ENCODE results near the gene RAD54L.
"Not testable (repeated sequence)": the region's sequence is repeated elsewhere in the genome, so short reads cannot be mapped to it uniquely, and the experiment has no call there.

The RAD54L gene

DNA sequence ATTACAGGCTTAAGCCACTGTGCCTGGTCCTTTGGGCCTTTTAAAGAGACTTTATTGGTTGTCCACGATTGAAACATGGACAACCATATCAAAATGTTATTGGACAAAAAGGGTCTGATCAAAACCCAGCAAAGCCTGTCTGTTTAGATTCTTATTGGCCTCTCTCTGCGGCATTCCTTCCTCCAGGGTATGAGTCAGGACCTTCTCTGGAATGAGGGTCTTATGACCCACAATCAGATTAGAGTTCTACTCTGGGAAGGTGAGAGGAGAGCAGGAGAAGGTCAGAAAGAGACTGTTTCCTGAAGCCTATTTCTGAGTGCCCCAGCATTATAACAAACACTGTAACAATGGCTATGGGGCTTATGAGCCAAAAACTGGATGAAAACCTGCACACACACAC is 36.5 kb upstream of the RAD54L start:
- FAIRE-seq (no peak), DNase-seq (ENCODE audit: insufficient read length, low spot score) (no peak)
- TF ChIP-seq SPI1 (IDR thresholded peaks at IDR 0.05; ENCODE audit: low read depth, low read length), result no peak

DNA sequence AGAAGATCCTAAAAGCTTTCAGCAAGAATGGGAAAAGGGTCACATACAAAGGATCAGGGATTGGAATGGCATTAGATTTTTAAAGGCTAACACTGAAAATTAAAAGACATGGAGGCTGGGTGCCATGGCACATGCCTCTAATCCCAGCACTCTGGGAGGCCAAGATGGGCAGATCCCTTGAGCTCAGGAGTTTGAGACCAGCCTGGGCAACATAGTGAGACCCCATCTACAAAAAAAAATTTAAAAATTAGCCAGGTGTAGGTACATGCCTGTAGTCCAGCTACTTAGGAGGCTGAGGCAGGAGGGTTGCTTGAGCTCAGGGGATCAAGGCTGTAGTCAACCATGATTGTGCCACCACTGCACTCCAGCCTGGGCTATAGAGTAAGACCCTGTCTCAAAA is 32.1 kb upstream of the RAD54L start:
- FAIRE-seq (no peak), DNase-seq (ENCODE audit: insufficient read length, low spot score) (no peak)
- TF ChIP-seq TAF1 (IDR thresholded peaks at IDR 0.05; ENCODE audit: low read depth, low read length), result no peak
- no peak for TF ChIP-seq POLR2AphosphoS5 (IDR thresholded peaks at IDR 0.05; ENCODE audit: low read depth, low read length)
- TF ChIP-seq SPI1 (IDR thresholded peaks at IDR 0.05; ENCODE audit: low read depth, low read length), result no peak
- no peak for TF ChIP-seq POLR2A (IDR thresholded peaks at IDR 0.05; ENCODE audit: low read depth, low read length)
- TF ChIP-seq PAX5 (IDR thresholded peaks at IDR 0.05; ENCODE audit: insufficient read depth, low read length, severe bottlenecking), result no peak
- TF ChIP-seq POU2F2 (IDR thresholded peaks at IDR 0.05; ENCODE audit: low read depth, low read length), result no peak

DNA sequence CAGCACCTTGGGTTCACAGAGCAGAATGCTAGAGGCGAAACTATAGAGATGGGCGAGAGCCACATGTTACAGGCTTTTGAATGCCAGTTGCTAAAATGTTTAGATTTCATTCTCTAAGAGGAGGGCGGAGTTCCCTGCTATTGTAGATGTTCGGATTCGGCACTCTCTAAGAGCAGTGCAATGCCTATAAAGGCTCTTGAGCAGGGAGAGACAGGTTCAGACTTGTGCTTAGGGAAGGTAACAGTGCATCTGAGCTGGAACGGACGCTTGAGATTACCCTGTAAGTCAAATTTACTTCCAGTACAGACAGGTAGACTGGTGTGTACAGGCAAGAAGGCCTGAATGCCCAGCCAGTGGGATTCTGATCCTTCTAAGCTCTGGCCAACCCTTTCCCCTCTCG is 29.1 kb upstream of the RAD54L start:
- FAIRE-seq (no peak), DNase-seq (ENCODE audit: insufficient read length, low spot score) (no peak)
- TF ChIP-seq SPI1 (IDR thresholded peaks at IDR 0.05; ENCODE audit: low read depth, low read length) (no peak), POU2F2 (IDR thresholded peaks at IDR 0.05; ENCODE audit: low read depth, low read length) (no peak), POLR2A (IDR thresholded peaks at IDR 0.05; ENCODE audit: low read depth, low read length) (no peak)

DNA sequence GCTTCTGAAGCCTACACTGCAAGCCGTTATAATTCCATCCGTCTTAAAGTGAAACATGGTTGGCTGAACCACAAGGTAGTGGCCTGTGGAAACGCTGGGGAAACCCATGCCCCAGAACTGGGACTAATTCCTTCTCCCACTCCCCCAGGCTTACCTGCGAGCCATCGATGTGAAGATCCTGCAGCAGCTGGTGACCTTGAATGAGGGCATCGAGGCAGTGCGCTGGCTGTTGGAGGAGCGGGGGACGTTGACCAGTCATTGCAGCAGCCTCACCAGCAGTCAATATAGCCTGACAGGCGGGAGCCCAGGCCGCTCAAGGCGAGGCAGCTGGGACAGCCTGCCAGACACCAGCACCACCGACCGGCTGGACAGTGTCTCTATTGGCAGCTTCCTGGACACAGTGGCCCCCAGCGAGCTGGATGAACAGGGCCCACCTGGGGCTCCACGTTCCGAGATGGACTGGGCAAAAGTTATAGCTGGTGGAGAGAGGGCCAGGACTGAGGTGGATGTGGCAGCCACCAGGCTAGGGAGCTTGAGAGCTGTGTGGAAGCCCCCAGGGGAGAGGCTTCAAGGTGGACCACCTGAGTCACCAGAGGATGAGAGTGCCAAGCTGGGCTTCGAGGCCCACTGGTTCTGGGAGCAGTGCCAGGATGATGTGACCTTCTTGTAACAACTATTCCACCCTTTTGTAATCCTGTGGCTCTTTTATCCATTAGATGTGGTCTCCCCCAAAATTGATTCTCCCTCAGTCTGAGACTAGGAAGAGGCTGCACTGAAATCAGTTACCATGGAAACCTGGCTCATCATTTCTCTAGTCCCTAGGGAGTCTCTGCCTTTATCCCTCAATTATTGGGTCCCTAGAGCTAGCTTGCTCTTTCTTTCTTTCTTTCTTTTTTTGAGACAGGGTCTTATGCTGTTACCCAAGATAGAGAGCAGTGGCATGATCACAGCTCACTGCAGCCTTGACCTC is 27.7 kb upstream of the RAD54L start:
- TF ChIP-seq PAX5 (IDR thresholded peaks at IDR 0.05; ENCODE audit: insufficient read depth, low read length, severe bottlenecking) (no peak), POLR2A (IDR thresholded peaks at IDR 0.05; ENCODE audit: low read depth, low read length) (no peak), POLR2AphosphoS5 (IDR thresholded peaks at IDR 0.05; ENCODE audit: low read depth, low read length) (no peak), TAF1 (IDR thresholded peaks at IDR 0.05; ENCODE audit: low read depth, low read length) (no peak), POU2F2 (IDR thresholded peaks at IDR 0.05; ENCODE audit: low read depth, low read length) (no peak), SPI1 (IDR thresholded peaks at IDR 0.05; ENCODE audit: low read depth, low read length) (no peak)
- FAIRE-seq (no peak), DNase-seq (ENCODE audit: insufficient read length, low spot score) (no peak)

DNA sequence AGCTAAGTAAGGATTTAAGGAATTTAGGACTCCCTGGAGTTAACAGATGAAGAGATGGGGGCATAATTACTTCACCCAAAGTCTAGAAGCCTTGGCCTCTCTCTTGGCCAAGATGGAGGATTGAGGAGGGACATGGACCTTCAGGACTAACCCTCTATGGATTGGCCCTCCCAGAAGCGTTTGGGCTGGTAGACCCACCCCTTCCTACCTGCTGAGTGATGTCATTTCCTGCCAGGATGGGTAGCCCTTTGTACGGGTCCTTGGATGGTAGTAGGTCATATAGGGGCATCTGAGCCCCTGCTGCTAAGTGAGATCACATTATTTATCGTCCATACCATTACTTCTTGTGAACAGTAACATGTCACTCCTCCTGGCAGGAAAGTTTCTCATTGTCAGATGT is 26.8 kb upstream of the RAD54L start:
- DNase-seq (ENCODE audit: insufficient read length, low spot score) (no peak), FAIRE-seq (no peak)
- TF ChIP-seq POLR2A (IDR thresholded peaks at IDR 0.05; ENCODE audit: low read depth, low read length) (no peak), POU2F2 (IDR thresholded peaks at IDR 0.05; ENCODE audit: low read depth, low read length) (no peak), POLR2AphosphoS5 (IDR thresholded peaks at IDR 0.05; ENCODE audit: low read depth, low read length) (no peak), TAF1 (IDR thresholded peaks at IDR 0.05; ENCODE audit: low read depth, low read length) (no peak), SPI1 (IDR thresholded peaks at IDR 0.05; ENCODE audit: low read depth, low read length) (no peak), PAX5 (IDR thresholded peaks at IDR 0.05; ENCODE audit: insufficient read depth, low read length, severe bottlenecking) (no peak)

DNA sequence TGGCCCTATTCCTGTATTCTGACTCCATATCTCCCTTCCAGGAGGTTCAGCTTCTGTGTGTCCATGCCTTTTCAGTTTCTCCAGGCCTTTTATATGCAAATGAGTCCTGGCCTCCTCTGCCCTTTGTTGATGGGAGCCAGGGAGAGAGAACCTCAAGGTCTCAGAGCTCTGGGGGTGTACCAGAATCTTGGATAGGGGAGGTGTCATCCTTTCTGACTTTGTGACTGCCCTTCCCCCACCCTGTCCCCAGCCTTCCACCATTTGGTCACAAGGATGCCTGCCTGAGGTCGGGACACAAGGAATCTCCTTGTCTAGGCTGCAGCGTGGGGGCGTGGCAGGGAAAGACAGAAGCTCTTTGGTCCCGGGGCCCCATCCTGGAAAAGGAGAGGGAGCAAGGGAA is 25.8 kb upstream of the RAD54L start:
- DNase-seq (ENCODE audit: insufficient read length, low spot score) (no peak), FAIRE-seq (no peak)
- TF ChIP-seq SPI1 (IDR thresholded peaks at IDR 0.05; ENCODE audit: low read depth, low read length) (no peak), POLR2A (IDR thresholded peaks at IDR 0.05; ENCODE audit: low read depth, low read length) (no peak)

DNA sequence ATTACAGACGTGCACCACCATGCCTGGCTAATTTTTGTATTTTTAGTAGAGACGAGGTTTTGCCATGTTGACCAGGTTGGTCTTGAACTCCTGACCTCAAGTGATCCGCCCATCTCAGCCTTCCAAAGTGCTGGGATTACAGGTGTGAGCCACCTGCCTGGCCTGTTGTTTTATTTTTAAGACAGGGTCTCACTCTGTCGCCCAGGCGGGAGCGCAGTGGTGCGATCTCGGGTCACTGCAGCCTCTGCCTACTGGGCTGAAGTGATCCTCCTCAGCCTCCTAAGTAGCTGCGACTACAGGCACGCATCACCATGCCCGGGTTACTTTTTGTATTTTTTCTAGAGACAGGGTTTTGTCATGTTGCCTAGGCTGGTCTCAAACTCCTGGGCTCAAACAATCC is 24.5 kb upstream of the RAD54L start:
- not testable (repeated sequence) for DNase-seq (ENCODE audit: insufficient read length, low spot score); FAIRE-seq

DNA sequence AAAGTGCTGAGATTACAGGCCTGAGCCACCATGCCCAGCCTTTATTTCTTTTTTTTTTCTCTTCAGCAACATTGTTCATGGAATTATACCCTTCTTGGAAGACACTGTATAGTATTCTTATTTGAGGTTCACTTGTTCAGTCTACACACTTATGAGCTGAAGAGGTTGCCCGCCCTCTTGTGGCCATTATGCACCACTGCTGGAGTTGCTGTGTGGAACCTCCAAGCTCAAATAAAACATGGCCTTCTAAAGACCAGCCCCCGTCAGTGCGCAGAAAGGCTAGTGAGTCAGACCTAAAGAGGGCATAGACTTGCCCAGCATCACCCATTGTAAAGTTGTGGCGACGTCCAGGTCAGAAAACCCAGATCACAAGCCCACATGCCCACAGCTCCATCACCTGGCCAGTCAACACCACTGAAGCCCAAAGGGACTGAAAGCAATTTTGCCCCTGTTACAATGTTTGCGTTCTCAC is 24.1 kb upstream of the RAD54L start:
- DNase-seq (ENCODE audit: insufficient read length, low spot score) (no peak), FAIRE-seq (peak; percentile 96)
- TF ChIP-seq PAX5 (IDR thresholded peaks at IDR 0.05; ENCODE audit: insufficient read depth, low read length, severe bottlenecking), result no peak
- no peak for TF ChIP-seq POLR2A (IDR thresholded peaks at IDR 0.05; ENCODE audit: low read depth, low read length)
- TF ChIP-seq POU2F2 (IDR thresholded peaks at IDR 0.05; ENCODE audit: low read depth, low read length), result no peak
- no peak for TF ChIP-seq TAF1 (IDR thresholded peaks at IDR 0.05; ENCODE audit: low read depth, low read length)
- no peak for TF ChIP-seq POLR2AphosphoS5 (IDR thresholded peaks at IDR 0.05; ENCODE audit: low read depth, low read length)
- no peak for TF ChIP-seq SPI1 (IDR thresholded peaks at IDR 0.05; ENCODE audit: low read depth, low read length)

DNA sequence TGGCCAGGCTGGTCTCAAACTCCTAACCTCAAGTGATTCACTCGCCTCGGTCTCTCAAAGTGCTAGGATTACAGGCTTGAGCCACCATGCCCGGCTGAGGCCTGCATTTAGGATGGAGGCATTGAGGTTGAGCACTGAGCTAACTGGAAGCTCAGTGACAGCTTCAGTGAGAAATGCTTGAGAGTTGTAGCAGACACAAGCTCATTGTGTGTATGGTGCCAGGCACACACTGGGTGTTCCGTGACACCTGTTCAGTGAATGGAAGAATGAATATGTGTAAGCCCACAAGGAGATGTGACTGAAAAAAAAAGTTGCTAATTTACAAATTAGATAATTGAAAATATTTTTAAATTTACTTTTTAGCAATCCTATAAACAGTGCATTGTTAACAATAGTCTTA is 22.6 kb upstream of the RAD54L start:
- DNase-seq (ENCODE audit: insufficient read length, low spot score), result no peak
- FAIRE-seq, result no peak
- TF ChIP-seq POU2F2 (IDR thresholded peaks at IDR 0.05; ENCODE audit: low read depth, low read length) (no peak), POLR2AphosphoS5 (IDR thresholded peaks at IDR 0.05; ENCODE audit: low read depth, low read length) (no peak), TAF1 (IDR thresholded peaks at IDR 0.05; ENCODE audit: low read depth, low read length) (no peak), SPI1 (IDR thresholded peaks at IDR 0.05; ENCODE audit: low read depth, low read length) (no peak), PAX5 (IDR thresholded peaks at IDR 0.05; ENCODE audit: insufficient read depth, low read length, severe bottlenecking) (no peak)

DNA sequence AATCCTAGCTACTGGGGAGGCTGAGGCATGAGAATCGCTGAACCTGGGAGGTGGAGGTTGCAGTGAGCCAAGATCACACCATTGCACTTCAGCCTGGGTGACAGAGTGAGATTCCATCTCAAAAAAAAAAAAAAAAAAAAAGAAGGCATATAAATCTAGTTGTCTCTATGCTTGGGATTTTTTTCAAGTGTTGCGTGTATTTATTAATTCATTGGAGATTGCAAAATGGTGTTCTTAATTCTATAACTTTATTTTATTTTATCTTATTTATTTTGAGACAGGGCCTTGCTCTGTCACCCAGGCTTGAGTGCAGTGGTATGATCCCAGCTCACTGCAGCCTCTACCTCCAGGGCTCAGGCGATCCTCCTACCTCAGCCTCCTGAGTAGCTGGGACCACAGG is 16.3 kb upstream of the RAD54L start:
- not testable (repeated sequence) for DNase-seq (ENCODE audit: insufficient read length, low spot score); FAIRE-seq

DNA sequence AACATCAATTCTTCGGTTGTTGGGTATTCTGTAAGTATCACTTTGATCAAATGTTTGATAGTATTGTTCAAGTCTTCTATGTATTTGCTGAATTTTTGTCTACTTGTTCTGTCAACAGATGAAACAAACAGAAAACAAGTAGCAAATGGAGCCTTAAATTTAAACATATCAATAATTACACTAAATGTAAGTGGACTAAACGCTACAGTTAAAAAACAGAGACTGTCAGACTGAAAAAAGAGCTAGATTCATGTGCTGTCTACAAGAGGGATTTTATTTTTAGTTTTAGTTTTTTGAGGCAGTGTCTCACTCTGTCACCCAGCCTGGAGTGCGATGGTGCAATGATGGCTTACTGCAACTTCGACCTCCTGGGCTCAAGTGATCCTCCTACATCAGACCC is 10.7 kb upstream of the RAD54L start:
- FAIRE-seq (no peak), DNase-seq (ENCODE audit: insufficient read length, low spot score) (no peak)
- TF ChIP-seq PAX5 (IDR thresholded peaks at IDR 0.05; ENCODE audit: insufficient read depth, low read length, severe bottlenecking) (no peak), POLR2A (IDR thresholded peaks at IDR 0.05; ENCODE audit: low read depth, low read length) (no peak), POU2F2 (IDR thresholded peaks at IDR 0.05; ENCODE audit: low read depth, low read length) (no peak), POLR2AphosphoS5 (IDR thresholded peaks at IDR 0.05; ENCODE audit: low read depth, low read length) (no peak), TAF1 (IDR thresholded peaks at IDR 0.05; ENCODE audit: low read depth, low read length) (no peak), SPI1 (IDR thresholded peaks at IDR 0.05; ENCODE audit: low read depth, low read length) (no peak)

DNA sequence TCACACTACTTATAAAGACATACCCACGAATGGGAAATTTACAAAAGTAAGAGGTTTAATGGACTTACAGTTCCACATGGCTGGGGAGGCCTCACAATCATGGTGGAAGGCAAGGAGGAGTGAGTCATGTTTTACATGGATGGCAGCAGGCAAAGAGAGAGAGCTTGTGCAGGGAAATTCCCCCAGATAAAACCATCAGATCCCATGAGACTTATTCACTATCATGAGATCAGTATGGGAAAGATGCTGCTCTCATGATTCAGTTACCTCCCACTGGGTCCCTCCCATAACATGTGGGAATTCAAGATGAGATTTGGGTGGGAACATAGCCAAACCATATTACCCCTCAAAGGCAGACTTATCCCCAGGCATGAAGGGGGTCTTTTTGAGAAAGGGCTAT is 8.7 kb upstream of the RAD54L start:
- DNase-seq (ENCODE audit: insufficient read length, low spot score); FAIRE-seq: not testable (repeated sequence)

DNA sequence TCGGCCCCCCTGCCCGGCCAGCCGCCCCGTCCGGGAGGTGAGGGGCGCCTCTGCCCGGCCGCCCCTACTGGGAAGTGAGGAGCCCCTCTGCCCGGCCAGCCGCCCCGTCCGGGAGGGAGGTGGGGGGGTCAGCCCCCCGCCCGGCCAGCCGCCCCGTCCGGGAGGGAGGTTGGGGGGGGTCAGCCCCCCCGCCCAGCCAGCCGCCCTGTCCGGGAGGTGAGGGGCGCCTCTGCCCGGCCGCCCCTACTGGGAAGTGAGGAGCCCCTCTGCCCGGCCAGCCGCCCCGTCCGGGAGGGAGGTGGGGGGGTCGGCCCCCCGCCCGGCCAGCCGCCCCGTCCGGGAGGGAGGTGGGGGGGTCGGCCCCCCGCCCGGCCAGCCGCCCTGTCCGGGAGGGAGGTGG is 5.8 kb upstream of the RAD54L start:
- FAIRE-seq; DNase-seq (ENCODE audit: insufficient read length, low spot score): not testable (repeated sequence)

Measured in GM12891 (cell line).